C1 segment of cervical spinal cord (tissue), 14 donors: ENCODE measurements around the gene NUP93.

Source experiments
- DNase-seq, 14 donors: peaks; one replicate each; lab custom pipeline; 2025; lab: John Stamatoyannopoulos, UW

The NUP93 gene

GRCh38 chr16:56814537-56815432 is 84.9 kb downstream of the NUP93 start:
- no peak for DNase-seq

- peak in 6 of 14 donors; percentile 1 to 35 (median 16) for DNase-seq
Observed at GRCh38 chr16:56815721-56816120, 85.8 kb downstream of the NUP93 start.

- no peak for DNase-seq
Observed at GRCh38 chr16:56817056-56817455, 87.1 kb downstream of the NUP93 start.

- DNase-seq, result no peak
Observed at GRCh38 chr16:56817938-56818337, 88.0 kb downstream of the NUP93 start.

- DNase-seq, result no peak
Observed at GRCh38 chr16:56823081-56823733, 93.3 kb downstream of the NUP93 start.

GRCh38 chr16:56824331-56824730 is 94.4 kb downstream of the NUP93 start:
- DNase-seq, result peak in 8 of 14 donors; percentile 12 to 52 (median 34)

GRCh38 chr16:56824804-56825203 is 94.9 kb downstream of the NUP93 start:
- DNase-seq, result no peak

- DNase-seq, result no peak
Observed at GRCh38 chr16:56825826-56826225, 95.9 kb downstream of the NUP93 start.

GRCh38 chr16:56828647-56829046 is 98.7 kb downstream of the NUP93 start:
- DNase-seq, result no peak

GRCh38 chr16:56830669-56831068 is 100.7 kb downstream of the NUP93 start:
- DNase-seq, result no peak

- DNase-seq, result no peak
Observed at GRCh38 chr16:56832768-56833167, 102.8 kb downstream of the NUP93 start.

GRCh38 chr16:56833243-56833970 is 103.5 kb downstream of the NUP93 start:
- DNase-seq, result no peak

GRCh38 chr16:56835320-56835719 is 105.4 kb downstream of the NUP93 start:
- no peak for DNase-seq

GRCh38 chr16:56836410-56837230 is 106.7 kb downstream of the NUP93 start:
- DNase-seq, result no peak

- no peak for DNase-seq
Observed at GRCh38 chr16:56838622-56839337, 108.9 kb downstream of the NUP93 start.

- DNase-seq, result no peak
Observed at GRCh38 chr16:56841233-56841632, 111.3 kb downstream of the NUP93 start.

- no peak for DNase-seq
Observed at GRCh38 chr16:56841659-56842058, 111.7 kb downstream of the NUP93 start.

- no peak for DNase-seq
Observed at GRCh38 chr16:56842133-56842532, 112.2 kb downstream of the NUP93 start.

GRCh38 chr16:56844056-56844455 is 114.1 kb downstream of the NUP93 start:
- DNase-seq, result no peak

- peak in 1 of 14 donors; percentile 16 for DNase-seq
Observed at GRCh38 chr16:56847173-56847910, 117.4 kb downstream of the NUP93 start.
